H1 (cell line): Measurements from ENCODE around the gene FOXD2. TPM values are rescaled to one million over a fixed set of nuclear protein-coding genes. Genes with fewer than 3 reads are reported as not detected.

ENCODE experiments used
- EP300 ChIP-seq, 2 experiments: IDR thresholded peaks; 1 replicate in 1 of 2; 2 replicates in 1 of 2; pipeline ENCODE4 v1.6.1; 2011 to 2012; ENCODE audit warnings: low read depth in 2 of 2, low read length in 2 of 2, mild to moderate bottlenecking in 2 of 2, borderline replicate concordance in 1 of 2, inconsistent platforms in 1 of 2, moderate library complexity in 1 of 2
- KDM1A ChIP-seq: fragments of 200-600, 300-600 bp; sonication (generic); IDR thresholded peaks from 2 replicates; pipeline ENCODE4 v1.7.1; 2016; ENCODE audit warnings: mild to moderate bottlenecking, low read length, borderline replicate concordance
- polyA plus RNA-seq, 7 experiments: library from polyadenylated mRNA; depleted of rRNA in 3 of 7; stranded (reverse) in 5 of 7; unstranded in 2 of 7; fragments of >200 nt in 5 of 7; fragments of 200-250 nt in 2 of 7; gene quantifications; 1 replicate in 5 of 7; 2 replicates in 1 of 7; 4 replicates in 1 of 7; pipeline versions ENCODE4 v1.2.1 to v1.2.3, GENCODE V29; 2011 to 2013; ENCODE audit warnings: missing spikeins in 2 of 7, mixed read lengths in 2 of 7
- total RNA-seq: library from RNA; stranded (reverse); fragmentation: NEBNext Ultra II Directional; extraction: Animal tissue kit (Norgen Biotek cat#: 25700); gene quantifications from 2 replicates; pipeline ENCODE4 v1.2.1, GENCODE V29; 2021

The FOXD2 gene
- total and polyA plus RNA-seq, 2 of the 8 experiments (the other 6 are each of a cell fraction or from before 2014, with no cell fraction given), result not detected

GRCh38 chr1:47481936-47482335 is 44.1 kb downstream of the FOXD2 start (continued):
- no peak for TF ChIP-seq KDM1A
- no peak for TF ChIP-seq EP300 (IDR thresholded peaks at IDR 0.05; ENCODE audit: borderline replicate concordance in 1 of 2, low read depth in 2 of 2, low read length in 2 of 2)
